Measurements from ENCODE around the gene RFX7. TPM values are rescaled to one million over a fixed set of nuclear protein-coding genes. Genes with fewer than 3 reads are reported as not detected.

Gene RFX7
- total and polyA plus RNA-seq, 2 donors (not counting 1 experiment from before 2014, with no cell fraction given): 5.4 to 6.9 TPM

- Histone ChIP-seq H3K36me3 (ENCODE audit: control insufficient read depth, insufficient read depth, low read length) (no peaks in the 10 kb centered on the region), H3K4me3 (replicated peaks in 1 of 4; ENCODE audit: control extremely low read depth in 1 of 4, insufficient read depth in 1 of 4, low read depth in 3 of 4, low read length in 4 of 4) (no peak overlapping the region), H3K79me2 (ENCODE audit: control insufficient read depth, insufficient read depth, low read length) (no peaks in the 10 kb centered on the region), H3K27ac (ENCODE audit: insufficient read depth, low read length) (no peak overlapping the region), H3K9ac (ENCODE audit: insufficient read depth, low read length) (no peak overlapping the region), H3K4me2 (ENCODE audit: extremely low read depth, insufficient read depth, low read length) (no peak overlapping the region), H3K9me3 (ENCODE audit: control insufficient read depth, insufficient read depth, low read depth, low read length) (peaks cover 2% of the 10 kb centered on the region), H2AFZ (ENCODE audit: low read length) (no peak overlapping the region), H3K4me1 (ENCODE audit: control insufficient read depth, extremely low read depth, insufficient read depth, low read length) (no peaks in the 10 kb centered on the region), H4K20me1 (ENCODE audit: control insufficient read depth, extremely low read depth, insufficient read depth, low read length) (no peaks in the 10 kb centered on the region), H3K27me3 (ENCODE audit: control insufficient read depth, insufficient read depth, low read length) (no peaks in the 10 kb centered on the region)
- TF ChIP-seq CTCF (conservative IDR thresholded peaks at IDR 0.05 in 1 of 2, IDR thresholded peaks at IDR 0.05 in 1 of 2; ENCODE audit: low read depth in 1 of 2, low read length in 2 of 2) (no peak), EZH2 (IDR thresholded peaks at IDR 0.05; ENCODE audit: low read length, missing control alignments) (no peak)
- DNase-seq (ENCODE audit: low read depth in 2 of 2): peak in 1 of 2 donors; percentile 50
Observed at GRCh38 chr15:56128081-56128480, 115.6 kb downstream of the RFX7 start.

- no peak for DNase-seq (ENCODE audit: low read depth in 2 of 2)
- no peaks in the 10 kb centered on the region for H3K4me1 ChIP-seq (ENCODE audit: control insufficient read depth, extremely low read depth, insufficient read depth, low read length)
- no peak overlapping the region for H3K4me2 ChIP-seq (ENCODE audit: extremely low read depth, insufficient read depth, low read length)
- TF ChIP-seq CTCF (conservative IDR thresholded peaks at IDR 0.05 in 1 of 2, IDR thresholded peaks at IDR 0.05 in 1 of 2; ENCODE audit: low read depth in 1 of 2, low read length in 2 of 2) (no peak), EZH2 (IDR thresholded peaks at IDR 0.05; ENCODE audit: low read length, missing control alignments) (no peak)
- H4K20me1 ChIP-seq (ENCODE audit: control insufficient read depth, extremely low read depth, insufficient read depth, low read length): no peaks in the 10 kb centered on the region
- no peak overlapping the region for H2AFZ ChIP-seq (ENCODE audit: low read length)
- H3K79me2 ChIP-seq (ENCODE audit: control insufficient read depth, insufficient read depth, low read length): no peaks in the 10 kb centered on the region
- no peak overlapping the region for H3K4me3 ChIP-seq (replicated peaks in 1 of 4; ENCODE audit: control extremely low read depth in 1 of 4, insufficient read depth in 1 of 4, low read depth in 3 of 4, low read length in 4 of 4)
- H3K9me3 ChIP-seq (ENCODE audit: control insufficient read depth, insufficient read depth, low read depth, low read length): peaks cover 2% of the 10 kb centered on the region
- H3K9ac ChIP-seq (ENCODE audit: insufficient read depth, low read length): no peak overlapping the region
- no peak overlapping the region for H3K27ac ChIP-seq (ENCODE audit: insufficient read depth, low read length)
- H3K36me3 ChIP-seq (ENCODE audit: control insufficient read depth, insufficient read depth, low read length): peaks cover 2% of the 10 kb centered on the region
- H3K27me3 ChIP-seq (ENCODE audit: control insufficient read depth, insufficient read depth, low read length): no peaks in the 10 kb centered on the region
Observed at GRCh38 chr15:56126409-56126808, 117.3 kb downstream of the RFX7 start.

- TF ChIP-seq EZH2 (IDR thresholded peaks at IDR 0.05; ENCODE audit: low read length, missing control alignments) (no peak), CTCF (conservative IDR thresholded peaks at IDR 0.05 in 1 of 2, IDR thresholded peaks at IDR 0.05 in 1 of 2; ENCODE audit: low read depth in 1 of 2, low read length in 2 of 2) (no peak)
- H3K27ac ChIP-seq (ENCODE audit: insufficient read depth, low read length): no peak overlapping the region
- no peaks in the 10 kb centered on the region for H3K4me1 ChIP-seq (ENCODE audit: control insufficient read depth, extremely low read depth, insufficient read depth, low read length)
- H3K36me3 ChIP-seq (ENCODE audit: control insufficient read depth, insufficient read depth, low read length): peaks cover 2% of the 10 kb centered on the region
- H3K9ac ChIP-seq (ENCODE audit: insufficient read depth, low read length): no peak overlapping the region
- H2AFZ ChIP-seq (ENCODE audit: low read length): no peak overlapping the region
- H4K20me1 ChIP-seq (ENCODE audit: control insufficient read depth, extremely low read depth, insufficient read depth, low read length): no peaks in the 10 kb centered on the region
- H3K4me3 ChIP-seq (replicated peaks in 1 of 4; ENCODE audit: control extremely low read depth in 1 of 4, insufficient read depth in 1 of 4, low read depth in 3 of 4, low read length in 4 of 4): no peak overlapping the region
- no peaks in the 10 kb centered on the region for H3K27me3 ChIP-seq (ENCODE audit: control insufficient read depth, insufficient read depth, low read length)
- H3K4me2 ChIP-seq (ENCODE audit: extremely low read depth, insufficient read depth, low read length): no peak overlapping the region
- peak in 1 of 2 donors; percentile 19 for DNase-seq (ENCODE audit: low read depth in 2 of 2)
- H3K9me3 ChIP-seq (ENCODE audit: control insufficient read depth, insufficient read depth, low read depth, low read length): peaks cover 2% of the 10 kb centered on the region
- no peaks in the 10 kb centered on the region for H3K79me2 ChIP-seq (ENCODE audit: control insufficient read depth, insufficient read depth, low read length)
Observed at GRCh38 chr15:56124391-56124790, 119.3 kb downstream of the RFX7 start.

Measured in fibroblast of lung (primary cell).